Heart left ventricle (tissue), 13 donors: ENCODE measurements around the gene RHOC.

Experiments used
- CTCF ChIP-seq, 12 donors: fragments of 200-600 bp; sonication (generic) in 4 of 12; IDR thresholded peaks; one replicate each; pipeline versions ENCODE4 v1.5.0 to v1.8.0; 2018 to 2022; ENCODE audit warnings: antibody characterized with exemption in 12 of 12, mild to moderate bottlenecking in 5 of 12
- POLR2A ChIP-seq, 2 donors: fragments of 450-650 bp; IDR thresholded peaks; one replicate each; pipeline ENCODE4 v1.6.1; 2017; ENCODE audit warnings: antibody characterized with exemption in 2 of 2, mild to moderate bottlenecking in 2 of 2, moderate library complexity in 2 of 2
- donor health status: ischemic (EF 13 %, LVEDD 7.1; RV severe dilation, severe dysfunction).
- donor health status: DM: no; HTN: yes; CAD: no.
- donor health status: DM: no; HTN: no; CAD: no.
- donor health status: ischemic (EF 25% LVEDD 6.9; RV normal size, moderate dysfunction).
- donor health status: ischemic (EF 25% LVEDD 5.7; RV mildly dilated, moderate dysfunction).
- donor health status: ischemic (EF 35%, LVEDD 5.7; RV mildly dilated, moderate dysfunction).
- donor health status: nonischemic (EF 11% LVEDD 7.7; RV severe dilation, severe dysfunction).
- donor health status: DM: yes; HTN: yes; CAD: no.
- donor health status: PGD.
- donor health status: ischemic (EF 29% LVEDD 5.4; RV normal size, mild dysfunction).
- donor health status: nonischemic (EF 23%, LVEDD 6.1; RV moderate dilation, normal function).

DNA sequence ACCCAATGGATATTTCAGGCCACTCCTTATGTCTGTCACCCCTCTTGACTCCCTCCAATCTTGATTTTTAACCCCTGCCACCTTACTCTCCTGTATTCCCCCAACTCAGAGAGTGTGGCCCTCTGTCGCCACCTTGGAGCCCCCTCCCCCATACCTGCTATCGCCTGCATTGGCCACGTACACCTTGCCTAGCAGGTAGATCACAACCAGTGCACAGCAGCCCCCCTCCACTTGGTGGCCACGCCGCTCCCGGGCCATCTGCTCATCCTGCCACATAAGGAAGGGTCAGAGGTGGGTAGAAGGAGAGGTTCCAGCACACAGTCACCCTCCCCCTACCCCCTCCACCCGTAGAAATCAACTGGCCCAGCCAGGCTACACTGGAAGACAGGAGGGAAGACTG, 5.3 kb upstream of the RHOC start:
- TF ChIP-seq CTCF (IDR thresholded peaks at IDR 0.05) (no peak), POLR2A (IDR thresholded peaks at IDR 0.05) (no peak)
